Stimulated activated CD8-positive, alpha-beta memory T cell treated with anti-CD3 and anti-CD28 coated beads, Interleukin-4, amount 100 ng/mL, for 48 hours (primary cell): ENCODE data around the gene LRRC8D.

ENCODE experiments used
- DNase-seq: peaks from one replicate; pipeline ENCODE4 v3.0.0-alpha.2; 2020

Gene LRRC8D

DNA sequence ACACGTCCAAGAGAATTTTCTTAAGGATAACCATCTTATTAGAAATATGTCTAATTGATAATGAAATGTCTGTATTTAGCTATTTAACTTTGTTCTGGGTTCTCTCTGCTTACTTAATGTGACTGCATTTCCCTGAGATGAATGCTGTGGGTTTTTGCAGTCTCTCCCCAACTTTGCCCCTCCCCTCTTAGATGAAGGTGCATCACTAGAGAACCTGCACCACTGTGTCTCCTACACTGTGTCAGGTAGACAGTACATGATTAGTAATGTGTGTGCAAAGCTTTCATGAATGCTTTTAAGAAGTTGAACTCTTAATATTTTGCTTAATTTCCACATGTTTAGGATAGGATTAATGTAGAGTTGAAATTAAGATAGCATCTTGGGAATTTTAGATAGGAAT, 51.7 kb downstream of the LRRC8D start:
- no peak for DNase-seq

- DNase-seq: no peak
Observed at GRCh38 chr1:89873288-89873687, 52.5 kb downstream of the LRRC8D start.

DNA sequence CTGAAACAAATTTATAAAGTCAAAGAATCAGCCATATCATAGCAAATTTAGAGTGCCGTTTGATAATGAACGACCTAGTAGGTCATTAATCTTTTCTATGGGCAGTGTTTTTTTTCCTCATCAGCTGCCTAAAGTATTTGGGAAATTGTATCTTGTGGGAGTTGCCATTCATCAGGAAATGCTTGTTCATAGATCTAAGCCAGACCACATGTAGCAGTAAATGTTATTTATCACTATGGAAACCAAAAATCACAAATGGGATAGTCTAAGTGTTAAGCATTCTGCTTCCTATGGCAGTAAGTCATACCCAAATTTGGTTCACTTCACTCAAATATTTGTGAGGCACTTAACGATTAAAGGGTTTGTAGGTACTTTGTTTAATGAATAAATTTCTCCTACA, 52.9 kb downstream of the LRRC8D start:
- no peak for DNase-seq

GRCh38 chr1:89876463-89876862, 55.6 kb downstream of the LRRC8D start:
- DNase-seq: no peak

DNA sequence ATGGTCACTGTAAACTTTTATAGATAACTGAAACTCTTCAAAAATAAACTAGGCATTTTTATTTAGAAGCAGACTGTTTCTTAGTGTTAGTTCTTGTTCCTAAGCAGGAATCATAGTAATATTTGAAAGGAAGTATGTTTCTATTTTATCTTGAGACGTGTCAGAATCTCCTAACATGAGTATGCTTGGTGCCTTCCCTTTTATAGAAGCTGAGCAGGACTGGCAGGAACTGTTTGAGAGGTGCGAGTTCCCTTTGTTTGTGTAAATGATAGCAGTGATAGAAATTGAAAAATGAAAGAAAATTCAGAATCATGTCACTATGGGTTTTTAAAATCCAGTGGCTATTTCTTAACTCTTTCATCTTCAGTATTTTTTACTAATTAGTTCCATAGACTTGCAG, 56.9 kb downstream of the LRRC8D start:
- DNase-seq: no peak

- DNase-seq: no peak
Observed at GRCh38 chr1:89878256-89878655, 57.4 kb downstream of the LRRC8D start.

DNA sequence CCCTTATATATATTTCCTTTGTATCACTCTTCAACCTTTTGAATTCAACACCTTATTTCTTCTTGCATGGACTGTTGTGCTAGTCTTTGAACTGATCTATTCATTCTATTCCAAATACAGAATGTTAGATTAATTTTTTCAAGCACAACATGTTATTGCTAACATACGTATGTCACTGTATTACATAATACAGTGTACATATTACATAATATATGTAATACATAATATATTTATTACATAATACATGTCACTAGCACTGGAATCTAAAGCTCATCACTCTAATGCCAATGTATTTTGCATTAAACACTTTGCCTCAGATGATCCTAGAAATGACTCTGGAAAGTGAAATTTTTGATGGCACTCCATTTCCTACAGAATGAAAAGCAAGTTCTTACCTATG, 59.8 kb downstream of the LRRC8D start:
- DNase-seq: no peak

GRCh38 chr1:89881415-89882058, 60.7 kb downstream of the LRRC8D start:
- DNase-seq: no peak

DNA sequence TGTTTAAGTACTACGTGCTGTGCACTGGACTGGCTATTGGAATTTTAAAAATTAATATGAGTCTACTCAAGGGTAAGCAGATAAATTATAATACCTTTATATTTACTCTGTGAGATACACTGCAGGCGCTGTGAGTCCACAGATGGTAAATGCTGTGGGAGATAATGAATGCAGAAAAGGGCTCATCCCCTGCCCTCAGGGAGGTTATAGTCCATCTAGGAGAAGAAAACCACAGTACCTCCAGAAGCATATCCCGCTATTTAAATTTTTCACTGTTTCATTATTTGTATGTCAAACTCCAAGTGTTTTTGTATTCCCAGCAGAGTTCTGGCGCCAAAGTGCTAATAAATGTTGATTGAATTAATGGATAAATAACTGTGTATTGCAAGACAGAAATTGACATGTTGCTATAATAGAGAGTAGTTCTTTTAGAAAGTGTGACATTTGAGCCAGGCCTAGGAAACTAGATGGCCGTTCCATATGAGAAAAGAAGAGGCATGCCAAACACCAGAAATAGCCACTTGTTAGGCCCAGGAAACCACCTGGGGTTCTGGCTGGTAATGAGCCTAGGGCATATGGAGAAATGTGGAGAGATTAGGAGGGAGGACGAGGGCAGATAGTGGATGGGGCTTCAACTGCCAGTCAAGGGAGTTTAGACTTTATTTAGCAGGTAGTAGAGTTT, 61.7 kb downstream of the LRRC8D start:
- no peak for DNase-seq

DNA sequence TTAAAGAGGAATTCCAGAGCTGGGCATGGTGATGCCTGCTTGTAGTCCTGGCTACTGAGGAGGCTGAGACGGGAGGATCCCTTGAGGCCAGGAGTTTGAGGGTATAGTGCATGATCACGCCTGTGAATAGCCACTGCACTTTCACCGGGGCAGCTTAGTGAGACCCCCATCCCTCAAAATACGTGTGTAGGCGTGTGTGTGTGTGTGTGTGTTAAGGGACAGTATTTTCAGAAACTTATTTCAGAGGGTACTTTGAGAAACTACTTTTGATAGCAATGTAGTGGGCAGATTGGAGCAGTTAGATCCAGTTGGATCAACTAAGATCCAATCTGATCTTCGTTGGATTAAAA, 62.2 kb downstream of the LRRC8D start:
- no peak for DNase-seq

DNA sequence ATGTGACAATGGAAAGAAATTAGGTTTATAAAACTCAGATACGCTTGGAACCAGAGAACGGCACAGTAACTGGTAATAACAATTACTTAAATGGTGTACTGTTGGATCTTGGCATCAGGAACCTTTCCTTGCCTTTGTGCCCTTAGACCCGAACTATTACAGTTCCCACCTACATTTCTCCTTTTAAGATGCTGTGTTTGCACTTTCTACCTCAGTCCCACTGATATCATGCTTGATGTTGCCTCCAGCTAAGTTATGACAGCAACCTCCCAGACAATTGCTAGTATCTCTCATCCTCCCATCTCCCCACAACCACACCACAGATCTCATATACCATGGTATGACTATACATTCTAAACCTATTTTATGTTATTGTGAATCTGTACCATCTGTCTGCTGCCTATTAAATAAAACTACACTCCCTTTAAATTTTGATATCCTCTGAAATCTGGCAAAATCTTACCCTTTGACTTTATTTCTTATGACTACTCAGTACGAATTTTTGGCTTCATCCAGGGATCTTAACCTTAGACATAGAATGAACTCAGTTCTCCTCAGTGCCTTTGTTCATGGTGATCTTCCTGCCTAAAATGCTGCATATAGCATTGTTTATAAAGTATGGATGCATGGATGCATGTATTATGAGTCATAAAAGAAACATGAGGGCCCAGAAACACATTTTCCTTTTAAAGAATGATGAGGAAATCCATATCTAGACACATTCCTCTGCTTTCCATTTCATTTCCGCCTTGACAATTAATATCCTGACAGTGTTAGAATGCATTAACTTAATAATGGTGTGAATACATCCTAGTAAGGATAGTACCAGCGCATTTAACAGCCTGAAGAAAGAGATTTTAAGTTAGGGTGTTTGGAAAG, 64.1 kb downstream of the LRRC8D start:
- DNase-seq: no peak

DNA sequence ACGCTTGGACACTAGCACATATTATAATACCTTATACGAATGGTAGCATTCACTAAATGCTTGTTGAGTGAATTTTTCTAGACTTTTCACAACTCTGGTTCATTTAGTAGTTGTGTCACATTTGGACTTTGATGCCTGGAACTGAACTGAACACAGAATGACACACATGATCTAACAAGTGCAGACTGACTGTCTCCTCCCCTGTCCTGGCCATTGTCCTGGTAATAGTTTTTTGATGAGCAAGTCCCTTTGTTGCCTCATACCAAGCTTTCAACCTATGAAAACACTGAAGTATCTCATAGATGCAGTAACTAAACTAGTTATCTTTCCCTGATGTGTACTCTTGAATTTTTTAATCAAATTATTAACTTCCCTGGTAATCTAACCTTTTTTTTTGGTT, 66.4 kb downstream of the LRRC8D start:
- DNase-seq: no peak

DNA sequence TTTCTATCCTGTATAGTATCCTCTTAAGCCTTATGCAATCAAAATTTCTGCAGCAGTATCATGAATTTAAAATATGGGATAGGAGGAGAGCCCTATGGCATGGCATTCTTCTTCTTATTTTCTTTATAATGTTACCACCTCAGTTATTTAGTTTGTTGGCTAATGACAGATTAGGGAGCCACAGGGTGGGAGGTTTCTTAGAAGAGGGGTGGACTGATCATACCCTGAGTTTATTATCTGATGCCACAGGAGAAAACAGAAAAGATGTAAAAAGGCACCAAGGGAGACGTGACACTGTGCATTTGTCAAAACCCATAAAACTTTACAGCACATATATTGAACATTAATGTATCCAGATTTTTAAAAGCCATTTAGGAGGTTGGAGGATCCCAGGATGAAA, 66.9 kb downstream of the LRRC8D start:
- no peak for DNase-seq

- no peak for DNase-seq
Observed at GRCh38 chr1:89888480-89889322, 67.9 kb downstream of the LRRC8D start.

DNA sequence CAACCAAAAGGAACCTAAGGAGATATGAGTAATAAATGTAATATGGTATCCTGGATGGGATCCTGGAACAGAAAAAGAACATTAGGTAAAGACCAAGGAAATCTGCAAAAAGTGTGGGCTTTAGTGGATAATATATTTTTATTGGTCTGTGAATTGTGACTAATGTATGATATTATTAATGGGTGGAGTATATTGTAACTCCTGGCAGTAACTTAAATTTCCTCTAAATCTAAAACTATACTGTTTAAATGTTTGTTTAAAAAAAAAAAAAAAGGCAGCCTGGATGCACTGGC, 68.4 kb downstream of the LRRC8D start:
- no peak for DNase-seq

DNA sequence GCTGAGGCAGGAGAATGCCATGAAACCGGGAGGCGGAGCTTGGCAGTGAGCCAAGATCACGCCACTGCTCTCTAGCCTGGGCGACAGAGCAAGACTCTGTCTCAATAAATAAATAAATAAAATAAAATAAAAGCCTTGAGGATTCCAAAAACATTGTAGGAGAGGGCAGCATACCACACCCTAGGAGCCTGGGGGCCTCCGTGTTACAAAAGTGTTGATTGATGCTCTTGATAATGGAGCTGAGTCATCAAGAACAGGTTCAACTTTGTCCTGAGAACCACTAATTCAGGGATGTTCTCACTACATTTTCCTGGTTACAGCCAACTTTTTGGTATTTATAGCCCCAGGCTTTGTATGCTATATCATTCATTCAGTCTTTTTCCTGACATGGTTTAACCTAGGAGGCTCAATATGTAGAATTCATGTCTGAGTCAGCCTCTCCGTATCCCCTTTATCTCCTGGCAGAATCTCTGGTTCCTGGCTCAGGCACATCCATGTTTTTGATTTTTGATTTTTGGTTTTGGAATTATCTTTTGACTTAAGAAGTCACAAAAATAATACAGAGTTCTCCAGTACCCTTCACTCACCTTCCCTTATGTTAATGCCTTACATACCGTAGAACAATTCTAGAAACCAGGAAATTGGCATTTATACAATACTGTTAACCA, 69.4 kb downstream of the LRRC8D start:
- no peak for DNase-seq

GRCh38 chr1:89892816-89893215, 72.0 kb downstream of the LRRC8D start:
- no peak for DNase-seq

GRCh38 chr1:89894210-89895201, 73.7 kb downstream of the LRRC8D start:
- no peak for DNase-seq

DNA sequence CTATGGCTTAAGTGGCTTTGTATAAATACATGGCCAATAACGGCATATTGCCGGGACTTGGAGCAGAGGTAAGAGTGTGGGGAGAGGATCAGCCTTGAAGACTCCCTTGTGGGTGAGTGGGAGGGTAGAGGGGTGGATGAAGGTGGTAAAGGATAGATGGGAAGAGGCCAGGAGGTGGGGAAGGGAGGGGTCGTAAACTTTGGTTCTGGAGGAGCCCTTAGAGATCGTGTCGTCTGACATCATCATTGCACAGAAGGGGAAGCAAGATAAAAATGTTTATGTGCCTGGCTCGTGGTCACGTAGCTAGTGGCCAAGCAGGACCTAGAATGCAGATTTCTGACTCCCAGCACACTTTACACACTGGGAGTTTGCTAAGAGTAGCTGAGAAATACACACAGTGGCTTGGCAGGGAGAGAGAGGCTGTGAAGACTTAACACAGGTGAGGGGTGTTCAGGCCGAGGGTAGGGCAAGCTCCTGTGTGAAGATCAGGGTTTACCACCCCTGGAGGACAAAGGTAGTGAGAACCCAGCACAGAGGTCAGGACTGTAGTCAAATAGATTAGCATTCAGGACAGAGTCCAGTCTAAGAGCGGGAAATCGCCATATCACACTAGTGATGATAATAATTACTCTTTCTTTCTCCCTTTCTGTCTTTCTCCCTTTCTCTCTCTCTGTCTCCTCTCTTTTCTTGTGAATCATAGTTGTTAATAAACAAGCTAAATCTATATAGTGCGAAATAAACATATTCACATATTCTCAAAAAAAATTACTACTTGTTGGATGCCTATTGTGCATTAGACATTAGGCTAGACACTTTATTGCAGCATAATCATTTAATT, 75.5 kb downstream of the LRRC8D start:
- DNase-seq: no peak

DNA sequence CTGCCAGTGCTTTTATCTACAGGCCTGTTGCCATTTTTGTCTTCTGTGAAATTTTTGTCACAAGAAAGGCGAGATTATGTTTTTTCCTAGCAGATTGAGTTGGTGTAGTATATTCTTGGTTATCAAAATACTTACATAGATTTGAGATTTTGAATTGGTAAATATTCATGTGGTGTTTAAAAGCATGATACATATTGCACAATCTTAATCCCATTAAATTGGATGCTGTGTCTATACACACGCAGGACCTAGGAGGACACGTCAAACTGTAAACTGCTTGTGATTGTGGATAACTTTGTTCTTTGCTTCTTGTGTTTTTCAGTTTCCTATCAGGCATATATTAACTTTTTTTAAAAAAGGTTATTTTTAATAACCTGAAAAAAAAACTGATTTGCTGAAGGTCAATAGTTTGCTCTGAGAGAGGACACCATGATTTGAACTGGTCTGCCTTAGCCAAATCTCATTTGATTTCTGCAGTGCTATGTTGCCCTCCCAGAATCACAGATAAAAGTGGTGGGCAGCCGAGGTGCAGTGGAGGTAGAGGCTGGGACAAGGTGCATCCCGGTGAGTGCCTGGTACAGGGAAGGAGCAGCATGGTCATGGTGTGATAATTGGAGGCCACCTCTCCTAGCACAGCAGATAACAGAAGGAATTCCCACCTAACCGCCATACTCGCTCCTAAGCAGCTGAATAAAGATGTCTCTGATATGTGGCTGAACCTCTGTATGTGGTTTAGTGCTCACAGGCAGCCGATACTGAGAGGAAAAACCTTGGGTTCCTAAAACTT, 76.7 kb downstream of the LRRC8D start:
- no peak for DNase-seq
